GM18517 (cell line): ENCODE measurements around the gene RBPJ.

Experiments used
- ATAC-seq: cut with Tn5 transposase; IDR thresholded peaks from one replicate; pipeline ENCODE4 v1.9.1; 2021; ENCODE audit warnings: mild to moderate bottlenecking, moderate library complexity; ENCODE audit not compliant: unreplicated experiment

The RBPJ gene

DNA sequence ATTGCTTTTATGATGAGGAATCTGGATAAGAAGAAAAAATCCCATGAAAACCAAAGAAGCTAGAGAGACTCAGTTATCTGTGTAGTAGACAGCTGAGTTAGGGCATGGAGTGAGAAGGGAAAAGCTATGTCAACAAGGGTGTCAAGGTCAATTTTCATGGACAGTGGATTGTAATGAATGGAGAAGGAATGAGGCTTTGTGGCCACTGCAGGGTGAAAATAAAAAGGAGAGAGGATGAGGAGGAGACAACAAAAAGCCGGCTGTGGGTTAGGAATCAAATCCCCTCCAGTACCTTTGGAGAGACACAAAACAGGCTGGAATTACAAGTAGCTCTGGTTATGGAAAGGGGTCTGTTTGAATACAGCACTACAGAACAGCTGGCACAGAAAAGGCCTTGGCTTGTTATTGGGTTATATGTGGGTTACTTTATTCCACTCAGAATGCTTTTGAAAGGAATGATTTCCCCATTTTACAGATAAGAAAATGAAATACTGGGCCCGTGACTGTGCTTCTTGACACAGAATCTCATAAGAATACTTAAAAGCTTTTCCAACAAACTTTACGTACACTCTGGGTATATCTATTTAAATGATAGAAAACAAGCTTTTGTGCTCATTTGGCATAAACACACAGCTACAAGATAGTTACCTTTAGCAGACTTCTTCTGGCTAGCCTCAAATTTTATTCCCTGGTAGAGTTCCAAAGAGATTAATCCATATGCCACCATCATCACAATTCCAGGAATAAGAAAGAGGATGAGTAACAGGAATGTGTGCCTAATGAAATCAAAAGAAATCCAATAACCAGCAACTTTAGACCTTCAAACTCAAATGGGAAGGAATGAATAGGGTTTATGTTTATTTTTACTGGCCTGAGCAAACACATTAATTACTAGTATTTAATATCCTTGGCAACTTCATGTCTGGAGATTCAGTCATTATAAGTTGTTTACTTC lies 162.0 kb downstream of the RBPJ start:
- ATAC-seq: no peak

DNA sequence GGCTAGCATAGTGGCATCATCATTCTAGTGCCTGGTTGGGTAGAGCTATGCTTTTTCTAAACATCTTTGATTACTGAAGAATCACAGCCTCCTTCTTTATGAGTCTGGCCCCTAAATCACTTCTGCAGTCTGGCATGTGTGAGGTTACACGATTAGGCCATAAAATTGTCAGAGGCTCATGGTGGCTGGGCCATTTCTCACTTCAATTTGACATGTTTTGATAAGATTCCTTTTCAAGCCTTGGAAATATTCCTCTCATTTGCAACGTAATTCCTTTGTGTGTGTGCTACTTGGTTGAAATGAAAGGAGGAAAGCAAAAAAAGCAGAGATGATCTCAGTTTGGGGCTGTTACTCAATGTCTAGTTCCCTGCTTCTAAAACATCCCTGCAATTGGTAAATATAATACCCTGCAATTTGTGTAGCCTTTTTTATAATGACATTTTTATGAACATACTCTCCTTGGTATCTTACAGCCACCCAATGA lies 163.3 kb downstream of the RBPJ start:
- ATAC-seq: no peak

DNA sequence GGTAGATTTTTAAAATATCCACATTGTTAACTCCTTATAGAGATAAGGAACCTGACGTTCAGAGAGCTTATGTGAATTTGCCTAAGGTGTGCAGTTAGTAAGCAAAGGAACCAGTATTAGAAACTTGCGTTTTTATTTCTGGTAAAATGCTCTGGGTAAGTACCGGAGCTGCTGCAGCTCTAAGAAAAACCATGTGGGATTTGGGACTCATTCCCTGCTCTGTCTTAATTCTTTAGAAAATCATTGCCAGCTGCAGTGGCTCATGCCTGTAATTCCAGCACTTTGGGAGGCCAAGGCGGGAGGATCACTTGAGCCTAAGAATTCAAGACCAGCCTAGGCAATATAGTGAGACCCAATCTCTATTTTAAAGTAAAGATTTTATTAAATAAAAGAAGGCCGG lies 163.7 kb downstream of the RBPJ start:
- no peak for ATAC-seq
